ENCODE results near the gene ZFPM1. TPM values are rescaled to one million over a fixed set of nuclear protein-coding genes. Genes with fewer than 3 reads are reported as not detected.

The ZFPM1 gene
- total RNA-seq, 1 donor from 2014 or later, result 1.7 TPM

DNA sequence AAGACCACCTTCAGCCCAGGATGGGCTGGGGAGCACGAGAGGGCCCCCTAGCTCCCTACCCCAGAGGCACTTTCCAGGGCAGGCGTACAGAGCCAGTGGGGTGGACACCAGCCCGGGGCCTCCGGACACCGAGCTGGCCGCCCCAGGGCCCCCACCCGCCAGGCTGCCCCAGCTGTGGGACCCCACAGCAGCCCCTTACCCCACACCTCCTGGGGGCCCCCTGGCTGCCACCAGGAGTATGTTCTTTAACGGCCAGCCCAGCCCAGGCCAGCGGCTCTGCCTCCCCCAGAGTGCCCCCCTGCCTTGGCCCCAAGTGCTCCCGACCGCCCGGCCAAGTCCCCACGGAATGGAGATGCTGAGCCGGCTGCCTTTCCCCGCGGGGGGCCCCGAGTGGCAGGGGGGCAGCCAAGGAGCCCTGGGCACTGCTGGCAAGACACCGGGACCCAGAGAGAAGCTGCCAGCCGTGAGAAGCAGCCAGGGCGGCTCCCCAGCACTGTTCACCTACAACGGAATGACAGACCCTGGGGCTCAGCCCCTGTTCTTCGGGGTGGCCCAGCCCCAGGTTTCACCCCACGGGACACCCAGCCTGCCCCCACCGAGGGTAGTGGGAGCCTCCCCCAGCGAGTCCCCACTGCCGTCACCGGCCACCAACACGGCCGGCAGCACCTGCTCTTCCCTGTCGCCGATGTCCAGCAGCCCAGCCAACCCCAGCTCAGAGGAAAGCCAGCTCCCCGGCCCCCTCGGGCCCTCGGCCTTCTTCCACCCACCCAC, 24.3 kb upstream of the ZFPM1 start:
- Histone ChIP-seq H3K27ac (peak overlapping the region; percentile 32), H3K9me3 (no peaks in the 10 kb centered on the region), H3K4me1 (peaks cover 34% of the 10 kb centered on the region), H3K27me3 (no peaks in the 10 kb centered on the region), H3K4me3 (no peak overlapping the region), H3K36me3 (no peaks in the 10 kb centered on the region)
- intact Hi-C loops (cut with DNase I), result no loop called here
- DNase-seq (ENCODE audit: extremely low spot score in 2 of 2), result no peak
- TF ChIP-seq, protein P1, sequence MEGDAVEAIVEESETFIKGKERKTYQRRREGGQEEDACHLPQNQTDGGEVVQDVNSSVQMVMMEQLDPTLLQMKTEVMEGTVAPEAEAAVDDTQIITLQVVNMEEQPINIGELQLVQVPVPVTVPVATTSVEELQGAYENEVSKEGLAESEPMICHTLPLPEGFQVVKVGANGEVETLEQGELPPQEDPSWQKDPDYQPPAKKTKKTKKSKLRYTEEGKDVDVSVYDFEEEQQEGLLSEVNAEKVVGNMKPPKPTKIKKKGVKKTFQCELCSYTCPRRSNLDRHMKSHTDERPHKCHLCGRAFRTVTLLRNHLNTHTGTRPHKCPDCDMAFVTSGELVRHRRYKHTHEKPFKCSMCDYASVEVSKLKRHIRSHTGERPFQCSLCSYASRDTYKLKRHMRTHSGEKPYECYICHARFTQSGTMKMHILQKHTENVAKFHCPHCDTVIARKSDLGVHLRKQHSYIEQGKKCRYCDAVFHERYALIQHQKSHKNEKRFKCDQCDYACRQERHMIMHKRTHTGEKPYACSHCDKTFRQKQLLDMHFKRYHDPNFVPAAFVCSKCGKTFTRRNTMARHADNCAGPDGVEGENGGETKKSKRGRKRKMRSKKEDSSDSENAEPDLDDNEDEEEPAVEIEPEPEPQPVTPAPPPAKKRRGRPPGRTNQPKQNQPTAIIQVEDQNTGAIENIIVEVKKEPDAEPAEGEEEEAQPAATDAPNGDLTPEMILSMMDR (IDR thresholded peaks at IDR 0.05), result no peak
- TF ChIP-seq POLR2A (IDR thresholded peaks at IDR 0.05), result no peak
- no peak for TF ChIP-seq POLR2AphosphoS5 (IDR thresholded peaks at IDR 0.05; ENCODE audit: insufficient read depth in 1 of 2, low read depth in 1 of 2)

- TF ChIP-seq POLR2AphosphoS5 (IDR thresholded peaks at IDR 0.05; ENCODE audit: insufficient read depth in 1 of 2, low read depth in 1 of 2) (no peak), POLR2A (IDR thresholded peaks at IDR 0.05) (no peak)
- TF ChIP-seq, protein P1 (IDR thresholded peaks at IDR 0.05), result no peak
Observed at GRCh38 chr16:88429387-88430184, 23.5 kb upstream of the ZFPM1 start.

GRCh38 chr16:88430185-88430523, 22.9 kb upstream of the ZFPM1 start:
- intact Hi-C loops (cut with DNase I), result loop anchor here (5.0 kb wide), 1 partner anchor 233 kb away; no protein-coding TSS in a partner anchor
- no peak for TF ChIP-seq POLR2AphosphoS5 (IDR thresholded peaks at IDR 0.05; ENCODE audit: insufficient read depth in 1 of 2, low read depth in 1 of 2)
- TF ChIP-seq POLR2A (IDR thresholded peaks at IDR 0.05), result no peak
- H3K36me3 ChIP-seq, result no peaks in the 10 kb centered on the region
- H3K27me3 ChIP-seq, result no peaks in the 10 kb centered on the region
- H3K4me1 ChIP-seq, result peaks cover 32% of the 10 kb centered on the region
- H3K9me3 ChIP-seq, result no peaks in the 10 kb centered on the region
- peak overlapping the region; percentile 37 to 39 for H3K4me3 ChIP-seq
- DNase-seq (ENCODE audit: extremely low spot score in 2 of 2), result no peak
- H3K27ac ChIP-seq, result peak overlapping the region; percentile 72

More at GRCh38 chr16:88429387-88430184, 23.5 kb upstream of the ZFPM1 start:
- no peaks in the 10 kb centered on the region for H3K9me3 ChIP-seq
- no peak for DNase-seq (ENCODE audit: extremely low spot score in 2 of 2)
- peak overlapping the region; percentile 72 for H3K27ac ChIP-seq
- H3K36me3 ChIP-seq, result no peaks in the 10 kb centered on the region
- peaks cover 34% of the 10 kb centered on the region for H3K4me1 ChIP-seq
- intact Hi-C loops (cut with DNase I), result loop anchor here (5.0 kb wide), 1 partner anchor 232 kb away; no protein-coding TSS in a partner anchor
- H3K27me3 ChIP-seq, result no peaks in the 10 kb centered on the region
- H3K4me3 ChIP-seq, result peak overlapping the region; percentile 37 to 39

DNA sequence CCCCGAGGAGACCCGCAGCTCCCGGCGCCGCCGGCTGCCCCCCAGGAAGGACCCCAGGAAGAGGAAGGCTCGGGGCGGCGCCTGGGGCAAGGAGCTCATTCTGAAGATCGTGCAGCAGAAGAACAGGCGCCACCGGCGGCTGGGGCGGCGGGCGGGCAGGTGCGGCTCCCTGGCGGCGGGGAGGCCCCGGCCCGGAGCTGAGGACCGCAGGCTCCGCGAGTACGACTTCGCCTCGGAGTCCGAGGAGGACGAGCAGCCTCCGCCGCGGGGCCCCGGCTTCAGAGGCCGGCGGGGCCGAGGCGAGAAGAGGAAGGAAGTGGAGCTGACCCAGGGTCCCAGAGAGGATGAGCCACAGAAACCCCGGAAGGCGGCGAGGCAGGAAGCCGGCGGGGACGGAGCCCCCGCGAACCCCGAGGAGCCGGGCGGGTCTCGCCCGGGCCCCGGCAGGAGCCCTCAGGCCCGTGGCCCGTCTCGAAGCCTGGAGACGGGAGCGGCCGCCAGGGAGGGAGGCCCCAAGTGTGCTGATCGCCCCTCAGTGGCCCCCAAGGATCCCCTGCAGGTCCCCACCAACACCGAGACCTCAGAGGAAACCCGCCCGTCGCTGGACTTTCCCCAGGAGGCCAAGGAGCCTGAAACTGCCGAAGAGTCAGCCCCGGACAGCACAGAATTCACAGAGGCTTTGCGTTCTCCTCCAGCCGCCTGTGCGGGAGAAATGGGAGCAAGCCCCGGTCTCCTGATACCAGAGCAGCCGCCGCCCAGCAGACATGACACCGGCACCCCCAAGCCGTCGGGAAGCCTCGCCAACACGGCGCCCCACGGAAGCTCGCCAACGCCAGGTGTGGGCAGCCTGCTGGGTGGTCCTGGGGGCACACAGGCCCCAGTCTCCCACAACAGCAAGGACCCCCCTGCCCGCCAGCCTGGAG, 22.3 kb upstream of the ZFPM1 start:
- intact Hi-C loops (cut with DNase I), result loop anchor here (5.0 kb wide), 1 partner anchor 233 kb away; no protein-coding TSS in a partner anchor
- Histone ChIP-seq H3K9me3 (no peaks in the 10 kb centered on the region), H3K27ac (peak overlapping the region; percentile 72), H3K36me3 (no peaks in the 10 kb centered on the region), H3K27me3 (no peaks in the 10 kb centered on the region), H3K4me1 (peaks cover 30% of the 10 kb centered on the region), H3K4me3 (peak overlapping the region; percentile 37 to 39)
- TF ChIP-seq POLR2A (IDR thresholded peaks at IDR 0.05), result no peak
- TF ChIP-seq, protein P1 (IDR thresholded peaks at IDR 0.05), result no peak
- no peak for TF ChIP-seq POLR2AphosphoS5 (IDR thresholded peaks at IDR 0.05; ENCODE audit: insufficient read depth in 1 of 2, low read depth in 1 of 2)
- no peak for DNase-seq (ENCODE audit: extremely low spot score in 2 of 2)

GRCh38 chr16:88431651-88432050, 21.4 kb upstream of the ZFPM1 start:
- H3K36me3 ChIP-seq, result no peaks in the 10 kb centered on the region
- intact Hi-C loops (cut with DNase I), result loop anchor here (5.0 kb wide), 1 partner anchor 234 kb away; no protein-coding TSS in a partner anchor
- no peaks in the 10 kb centered on the region for H3K9me3 ChIP-seq
- peaks cover 30% of the 10 kb centered on the region for H3K4me1 ChIP-seq
- H3K27ac ChIP-seq, result no peak overlapping the region
- no peaks in the 10 kb centered on the region for H3K27me3 ChIP-seq
- no peak overlapping the region for H3K4me3 ChIP-seq
- DNase-seq (ENCODE audit: extremely low spot score in 2 of 2), result no peak
- TF ChIP-seq POLR2AphosphoS5 (IDR thresholded peaks at IDR 0.05; ENCODE audit: insufficient read depth in 1 of 2, low read depth in 1 of 2) (no peak), POLR2A (IDR thresholded peaks at IDR 0.05) (no peak)
- TF ChIP-seq, protein P1 (IDR thresholded peaks at IDR 0.05), result no peak
